SK-N-SH (cell line): ENCODE data around the gene CEP85.

Source experiments
- CTCF ChIP-seq: fragments of 200-600 bp; sonication (generic); IDR thresholded peaks from 2 replicates; pipeline ENCODE4 v1.6.1; 2017; ENCODE audit warnings: antibody characterized with exemption, mild to moderate bottlenecking, moderate library complexity
- GABPA ChIP-seq: IDR thresholded peaks from 2 replicates; pipeline ENCODE4 v1.4.0; 2012; ENCODE audit warnings: low read depth, mild to moderate bottlenecking
- GATA2 ChIP-seq: sonication (generic); formaldehyde crosslinking; IDR thresholded peaks from 2 replicates; pipeline ENCODE4 v1.5.0; 2020; ENCODE audit warnings: mild to moderate bottlenecking, missing genetic modification reagents
- POLR2AphosphoS5 ChIP-seq: IDR thresholded peaks from 2 replicates; pipeline ENCODE4 v1.6.1; 2012; ENCODE audit warnings: low read depth, low read length
- RAD21 ChIP-seq: IDR thresholded peaks from 2 replicates; pipeline ENCODE4 v1.6.1; 2012; ENCODE audit warnings: mild to moderate bottlenecking, low read length
- YY1 ChIP-seq: IDR thresholded peaks from 2 replicates; pipeline ENCODE4 v1.4.0; 2012; ENCODE audit warnings: low read depth, mild to moderate bottlenecking
- TF ChIP-seq, protein P1 (sequence below): IDR thresholded peaks from 2 replicates; pipeline ENCODE4 v1.4.0; 2012; ENCODE audit warnings: low read depth, borderline replicate concordance

DNA sequence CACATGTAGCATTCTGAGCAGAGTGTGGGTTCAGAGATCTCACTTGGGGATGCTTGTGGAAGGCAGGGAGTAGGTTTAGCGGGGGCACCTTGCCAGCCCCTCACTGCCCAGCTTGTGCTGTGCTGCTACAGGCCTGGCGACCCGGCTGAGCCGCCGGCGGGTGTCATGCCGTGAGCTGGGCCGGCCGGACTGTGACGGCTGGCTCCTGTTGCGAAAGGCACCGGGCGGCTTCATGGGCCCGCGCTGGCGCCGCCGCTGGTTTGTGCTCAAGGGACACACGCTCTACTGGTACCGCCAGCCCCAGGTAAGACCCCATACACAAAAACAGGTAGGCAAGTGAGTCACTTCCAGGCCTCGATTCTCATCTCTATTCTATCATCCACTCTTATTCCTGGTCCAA is 49.1 kb upstream of the CEP85 start:
- TF ChIP-seq CTCF (no peak), YY1 (no peak), GABPA (no peak), GATA2 (CRISPR knock-in tag) (no peak), POLR2AphosphoS5 (no peak), RAD21 (no peak)
- TF ChIP-seq, protein P1, sequence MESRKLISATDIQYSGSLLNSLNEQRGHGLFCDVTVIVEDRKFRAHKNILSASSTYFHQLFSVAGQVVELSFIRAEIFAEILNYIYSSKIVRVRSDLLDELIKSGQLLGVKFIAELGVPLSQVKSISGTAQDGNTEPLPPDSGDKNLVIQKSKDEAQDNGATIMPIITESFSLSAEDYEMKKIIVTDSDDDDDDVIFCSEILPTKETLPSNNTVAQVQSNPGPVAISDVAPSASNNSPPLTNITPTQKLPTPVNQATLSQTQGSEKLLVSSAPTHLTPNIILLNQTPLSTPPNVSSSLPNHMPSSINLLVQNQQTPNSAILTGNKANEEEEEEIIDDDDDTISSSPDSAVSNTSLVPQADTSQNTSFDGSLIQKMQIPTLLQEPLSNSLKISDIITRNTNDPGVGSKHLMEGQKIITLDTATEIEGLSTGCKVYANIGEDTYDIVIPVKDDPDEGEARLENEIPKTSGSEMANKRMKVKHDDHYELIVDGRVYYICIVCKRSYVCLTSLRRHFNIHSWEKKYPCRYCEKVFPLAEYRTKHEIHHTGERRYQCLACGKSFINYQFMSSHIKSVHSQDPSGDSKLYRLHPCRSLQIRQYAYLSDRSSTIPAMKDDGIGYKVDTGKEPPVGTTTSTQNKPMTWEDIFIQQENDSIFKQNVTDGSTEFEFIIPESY, result no peak
